SU-DHL-6 (cell line): ENCODE data around the gene COL20A1.

Source experiments
- H2AFZ ChIP-seq: fragments of 200-600 bp; sonication (generic); 2 replicates; pipeline ENCODE4 v1.6.1; 2014; ENCODE audit warnings: low read depth, mild to moderate bottlenecking, moderate library complexity, mixed read lengths, antibody characterized with exemption, low read length; ENCODE audit not compliant: severe bottlenecking
- H3F3A ChIP-seq: fragments of 200-600 bp; shearing (Covaris generic); 2 replicates; pipeline ENCODE4 v1.6.0; 2016; ENCODE audit warnings: antibody characterized with exemption, mild to moderate bottlenecking; ENCODE audit not compliant: insufficient read depth
- H3K27ac ChIP-seq: fragments of 200-600 bp; sonication (generic); 2 replicates; pipeline ENCODE4 v1.5.1; 2016; ENCODE audit warnings: low read depth, mild to moderate bottlenecking, low read length, moderate library complexity, mixed read lengths
- H3K27me3 ChIP-seq: fragments of 200-600 bp; sonication (generic), shearing (Covaris generic); 2 replicates; pipeline ENCODE4 v1.6.0; 2014; ENCODE audit warnings: mild to moderate bottlenecking, low read length
- H3K36me3 ChIP-seq: fragments of 200-600 bp; sonication (generic); 2 replicates; pipeline ENCODE4 v1.6.1; 2014; ENCODE audit warnings: mild to moderate bottlenecking, low read length, mixed read lengths
- H3K4me2 ChIP-seq: fragments of 300-600, 200-600 bp; shearing (Covaris generic), sonication (generic); 2 replicates; pipeline ENCODE4 v1.6.0; 2014; ENCODE audit warnings: low read length, low read depth, mild to moderate bottlenecking; ENCODE audit not compliant: poor library complexity, severe bottlenecking
- H3K4me3 ChIP-seq: fragments of 200-600 bp; sonication (generic); 2 replicates; pipeline ENCODE4 v1.5.1; 2014; ENCODE audit warnings: antibody characterized with exemption, low read length, mild to moderate bottlenecking, mixed read lengths; ENCODE audit not compliant: insufficient read depth, poor library complexity, severe bottlenecking
- H3K79me2 ChIP-seq: fragments of 200-600 bp; sonication (generic); 2 replicates; pipeline ENCODE4 v1.6.1; 2014; ENCODE audit warnings: mild to moderate bottlenecking, low read length, moderate library complexity; ENCODE audit not compliant: insufficient read depth
- H3K9ac ChIP-seq: fragments of 200-600 bp; sonication (generic); 2 replicates; pipeline ENCODE4 v1.7.0; 2014; ENCODE audit warnings: mild to moderate bottlenecking, low read length
- H3K9me2 ChIP-seq: fragments of 200-600 bp; sonication (generic); replicated peaks from 2 replicates; pipeline ENCODE4 v1.6.1; 2014; ENCODE audit warnings: low read length; ENCODE audit not compliant: insufficient read depth
- H3K9me3 ChIP-seq: fragments of 200-600 bp; sonication (generic); 2 replicates; pipeline ENCODE4 v1.6.1; 2014; ENCODE audit warnings: low read length, mixed read lengths; ENCODE audit not compliant: insufficient read depth
- H4K20me1 ChIP-seq: fragments of 200-600 bp; sonication (generic); 2 replicates; pipeline ENCODE4 v1.6.1; 2014; ENCODE audit warnings: low read depth, mild to moderate bottlenecking, antibody characterized with exemption, low read length, moderate library complexity, mixed read lengths
- CTCF ChIP-seq: fragments of 200-600 bp; sonication (generic); IDR thresholded peaks from one replicate; pipeline ENCODE4 v1.5.1; 2017; ENCODE audit warnings: antibody characterized with exemption, mild to moderate bottlenecking, low read length, moderate library complexity; ENCODE audit not compliant: insufficient read depth, poor library complexity, severe bottlenecking
- EZH2phosphoT487 ChIP-seq: fragments of 200-600 bp; sonication (generic), shearing (Covaris generic); conservative IDR thresholded peaks from 2 replicates; pipeline ENCODE4 v1.6.1; 2018; ENCODE audit warnings: mild to moderate bottlenecking, antibody characterized with exemption, low read length, moderate library complexity, mixed read lengths

Gene COL20A1

GRCh38 chr20:63292904-63293303 is at the start of gene COL20A1:
TSS of gene COL20A1 (plus strand) at chr20:63293186. CDS start at chr20:63295108, 1,922 bp downstream.
- no peak within 1 kb of the TSS for H3K27ac ChIP-seq
- H3K4me3 ChIP-seq, result no peak within 1 kb of the TSS
- H3F3A ChIP-seq, result no peaks in the 10 kb centered on the region
- H4K20me1 ChIP-seq, result no peaks in the 10 kb centered on the region
- TF ChIP-seq CTCF (no peak), EZH2phosphoT487 (no peak)
- no peaks in the 10 kb centered on the region for H3K9me2 ChIP-seq
- H2AFZ ChIP-seq, result no peak within 1 kb of the TSS
- no peak within 1 kb of the TSS for H3K9ac ChIP-seq
- H3K27me3 ChIP-seq, result no peaks in the 10 kb centered on the region
- H3K9me3 ChIP-seq, result no peaks in the 10 kb centered on the region
- no peaks in the 10 kb centered on the region for H3K36me3 ChIP-seq
- H3K4me2 ChIP-seq, result no peak within 1 kb of the TSS
- H3K79me2 ChIP-seq, result no peaks in the 10 kb centered on the region

- H3K27ac ChIP-seq, result no peak overlapping the region
- H4K20me1 ChIP-seq, result no peaks in the 10 kb centered on the region
- H3K9me2 ChIP-seq, result no peaks in the 10 kb centered on the region
- no peaks in the 10 kb centered on the region for H3K9me3 ChIP-seq
- no peaks in the 10 kb centered on the region for H3F3A ChIP-seq
- H3K36me3 ChIP-seq, result no peaks in the 10 kb centered on the region
- H3K79me2 ChIP-seq, result no peaks in the 10 kb centered on the region
- no peak for TF ChIP-seq CTCF
- H3K27me3 ChIP-seq, result no peaks in the 10 kb centered on the region
- no peak overlapping the region for H3K4me2 ChIP-seq
- no peak overlapping the region for H2AFZ ChIP-seq
- no peak overlapping the region for H3K9ac ChIP-seq
- H3K4me3 ChIP-seq, result no peak overlapping the region
Measured at GRCh38 chr20:63243604-63244247, 49.3 kb upstream of the COL20A1 start.

- H3K9ac ChIP-seq, result no peak overlapping the region
- no peak overlapping the region for H3K4me3 ChIP-seq
- H3K79me2 ChIP-seq, result no peaks in the 10 kb centered on the region
- no peaks in the 10 kb centered on the region for H3K9me3 ChIP-seq
- H3K4me2 ChIP-seq, result no peak overlapping the region
- no peaks in the 10 kb centered on the region for H3K27me3 ChIP-seq
- H3K36me3 ChIP-seq, result no peaks in the 10 kb centered on the region
- H4K20me1 ChIP-seq, result no peaks in the 10 kb centered on the region
- no peaks in the 10 kb centered on the region for H3F3A ChIP-seq
- no peak overlapping the region for H2AFZ ChIP-seq
- TF ChIP-seq CTCF (no peak), EZH2phosphoT487 (no peak)
- H3K27ac ChIP-seq, result no peak overlapping the region
- H3K9me2 ChIP-seq, result no peaks in the 10 kb centered on the region
Measured at GRCh38 chr20:63244468-63244867, 48.5 kb upstream of the COL20A1 start.
